Measurements from ENCODE around the gene CHD6.

Gene CHD6

DNA sequence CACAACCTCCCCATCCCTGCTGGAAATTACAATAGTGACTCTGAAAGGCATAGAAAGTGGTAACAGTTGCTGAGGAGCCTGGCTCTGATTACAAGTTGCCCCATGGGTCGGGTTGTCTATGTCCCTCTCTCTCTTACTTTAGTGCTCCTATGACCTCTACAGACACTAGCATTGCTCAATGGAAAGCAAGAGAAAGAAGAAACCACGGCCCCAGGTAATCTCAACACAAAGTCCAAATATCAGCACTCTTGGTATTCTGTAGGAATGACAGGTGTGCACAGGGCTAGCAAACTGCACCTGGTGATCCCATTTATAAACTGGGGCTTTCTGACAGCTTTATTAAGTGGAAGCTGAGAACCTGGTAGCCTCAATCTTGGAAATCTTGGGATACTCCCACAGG lies 171.2 kb downstream of the CHD6 start:
- Histone ChIP-seq H3K9ac (ENCODE audit: low read length in 2 of 2) (no peak overlapping the region), H3K4me1 (ENCODE audit: control insufficient read depth, insufficient read depth, low read length) (no peaks in the 10 kb centered on the region), H3K9me3 (ENCODE audit: control insufficient read depth in 2 of 2, low read length in 2 of 2) (no peaks in the 10 kb centered on the region), H3K27ac (ENCODE audit: low read length) (no peak overlapping the region), H3K4me3 (ENCODE audit: low read length in 2 of 2) (no peak overlapping the region), H3K27me3 (ENCODE audit: control insufficient read depth in 1 of 2, insufficient read depth in 2 of 2, low read length in 2 of 2) (no peaks in the 10 kb centered on the region), H3K36me3 (ENCODE audit: control insufficient read depth in 2 of 2, insufficient read depth in 2 of 2, low read length in 2 of 2) (peaks cover 66 to 73% of the 10 kb centered on the region in 2 donors)

DNA sequence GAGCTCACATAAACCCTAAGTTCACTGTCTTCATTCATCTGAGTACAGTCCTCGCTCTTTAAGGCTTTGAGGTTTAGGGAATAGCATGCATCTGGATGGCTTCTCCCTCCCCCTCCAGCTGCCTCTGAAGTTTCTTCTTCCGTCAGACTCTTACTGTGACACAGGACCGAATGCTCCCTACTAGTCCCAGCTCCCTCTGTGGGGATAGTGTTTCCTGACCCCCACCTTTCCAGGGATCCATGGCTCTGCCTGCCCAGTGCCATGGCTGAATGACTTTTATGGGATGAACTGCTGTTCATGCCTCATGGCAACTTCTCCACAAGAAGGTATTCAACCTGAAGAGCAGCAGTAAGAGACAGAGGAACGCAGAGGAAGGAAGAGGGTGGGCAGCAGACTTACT lies 171.7 kb downstream of the CHD6 start:
- no peak overlapping the region for H3K27ac ChIP-seq (ENCODE audit: low read length)
- H3K36me3 ChIP-seq (ENCODE audit: control insufficient read depth in 2 of 2, insufficient read depth in 2 of 2, low read length in 2 of 2): peaks cover 60 to 68% of the 10 kb centered on the region in 2 donors

DNA sequence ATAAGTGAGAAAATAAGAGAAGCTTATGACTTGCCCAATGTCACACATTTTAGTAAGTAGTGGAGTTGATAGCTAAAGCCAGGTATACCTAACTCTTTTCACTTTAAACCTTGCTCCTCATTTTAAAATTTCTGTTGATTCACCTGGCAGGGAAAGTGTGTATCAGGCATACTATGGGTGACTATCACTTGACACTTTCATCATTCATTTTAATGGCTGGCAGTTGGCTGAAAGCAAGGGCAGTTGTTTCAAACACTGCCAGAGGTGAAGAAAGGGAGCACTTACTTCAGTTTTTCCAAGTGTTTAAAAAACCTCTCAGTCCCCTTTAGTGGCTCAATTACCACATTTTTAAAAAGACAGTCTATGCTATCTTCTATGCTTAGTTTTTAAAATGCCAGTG lies 173.4 kb downstream of the CHD6 start:
- H3K27ac ChIP-seq (ENCODE audit: low read length): no peak overlapping the region
- no peak overlapping the region for H3K4me3 ChIP-seq (ENCODE audit: low read length in 2 of 2)
- H3K9me3 ChIP-seq (ENCODE audit: control insufficient read depth in 2 of 2, low read length in 2 of 2): no peaks in the 10 kb centered on the region
- H3K9ac ChIP-seq (ENCODE audit: low read length in 2 of 2): no peak overlapping the region
- no peaks in the 10 kb centered on the region for H3K27me3 ChIP-seq (ENCODE audit: control insufficient read depth in 1 of 2, insufficient read depth in 2 of 2, low read length in 2 of 2)
- H3K36me3 ChIP-seq (ENCODE audit: control insufficient read depth in 2 of 2, insufficient read depth in 2 of 2, low read length in 2 of 2): peaks cover 51 to 66% of the 10 kb centered on the region in 2 donors
- H3K4me1 ChIP-seq (ENCODE audit: control insufficient read depth, insufficient read depth, low read length): no peaks in the 10 kb centered on the region

More for the DNA sequence above, 171.7 kb downstream of the CHD6 start:
- Histone ChIP-seq H3K4me3 (ENCODE audit: low read length in 2 of 2) (no peak overlapping the region), H3K4me1 (ENCODE audit: control insufficient read depth, insufficient read depth, low read length) (no peaks in the 10 kb centered on the region), H3K27me3 (ENCODE audit: control insufficient read depth in 1 of 2, insufficient read depth in 2 of 2, low read length in 2 of 2) (no peaks in the 10 kb centered on the region), H3K9ac (ENCODE audit: low read length in 2 of 2) (no peak overlapping the region), H3K9me3 (ENCODE audit: control insufficient read depth in 2 of 2, low read length in 2 of 2) (no peaks in the 10 kb centered on the region)

DNA sequence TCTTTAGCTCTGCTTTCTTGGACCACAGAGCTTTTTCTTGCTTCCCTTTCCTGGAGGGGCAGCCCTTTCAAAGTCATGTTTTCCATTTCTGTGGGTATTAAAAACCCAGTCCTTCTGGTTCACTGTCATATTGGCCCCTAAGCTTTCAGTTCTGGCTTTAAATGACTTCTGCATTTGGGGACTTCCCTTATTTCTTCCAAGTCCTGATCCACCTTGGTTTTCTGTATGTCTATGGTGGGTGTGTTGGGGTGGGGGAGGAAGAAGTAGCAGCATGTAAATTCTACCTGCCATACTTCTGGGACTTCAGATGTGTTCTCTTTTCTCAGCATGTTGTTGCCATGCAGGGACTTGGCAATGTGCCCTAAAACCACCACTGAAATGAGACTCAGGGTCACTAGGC lies 174.5 kb downstream of the CHD6 start:
- H3K9me3 ChIP-seq (ENCODE audit: control insufficient read depth in 2 of 2, low read length in 2 of 2): no peaks in the 10 kb centered on the region
- H3K36me3 ChIP-seq (ENCODE audit: control insufficient read depth in 2 of 2, insufficient read depth in 2 of 2, low read length in 2 of 2): peaks cover 55 to 65% of the 10 kb centered on the region in 2 donors

DNA sequence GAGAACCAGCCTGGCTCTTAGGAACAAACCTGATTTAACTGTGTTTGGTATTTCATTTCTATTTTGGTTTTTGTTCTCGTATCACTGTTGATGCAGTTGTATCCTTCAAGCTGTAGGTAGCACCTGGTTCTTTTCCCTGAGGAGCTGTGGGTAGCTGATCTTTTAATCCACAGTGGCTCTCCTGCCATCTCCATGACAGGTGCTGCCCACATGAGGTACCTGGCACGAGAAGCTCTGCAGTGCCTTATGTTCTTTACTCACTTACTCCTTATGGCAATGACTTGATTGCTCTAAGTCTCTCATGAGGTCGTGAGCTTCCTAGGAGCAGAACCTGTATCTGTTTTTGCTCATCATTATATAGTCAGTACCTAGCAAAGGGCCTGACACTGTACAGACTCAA lies 177.3 kb downstream of the CHD6 start:
- no peak overlapping the region for H3K9ac ChIP-seq (ENCODE audit: low read length in 2 of 2)
- no peak overlapping the region for H3K27ac ChIP-seq (ENCODE audit: low read length)
- H3K4me3 ChIP-seq (ENCODE audit: low read length in 2 of 2): no peak overlapping the region

More for the DNA sequence above, 174.5 kb downstream of the CHD6 start:
- no peaks in the 10 kb centered on the region for H3K4me1 ChIP-seq (ENCODE audit: control insufficient read depth, insufficient read depth, low read length)
- no peaks in the 10 kb centered on the region for H3K27me3 ChIP-seq (ENCODE audit: control insufficient read depth in 1 of 2, insufficient read depth in 2 of 2, low read length in 2 of 2)
- no peak overlapping the region for H3K4me3 ChIP-seq (ENCODE audit: low read length in 2 of 2)
- H3K9ac ChIP-seq (ENCODE audit: low read length in 2 of 2): no peak overlapping the region
- no peak overlapping the region for H3K27ac ChIP-seq (ENCODE audit: low read length)

DNA sequence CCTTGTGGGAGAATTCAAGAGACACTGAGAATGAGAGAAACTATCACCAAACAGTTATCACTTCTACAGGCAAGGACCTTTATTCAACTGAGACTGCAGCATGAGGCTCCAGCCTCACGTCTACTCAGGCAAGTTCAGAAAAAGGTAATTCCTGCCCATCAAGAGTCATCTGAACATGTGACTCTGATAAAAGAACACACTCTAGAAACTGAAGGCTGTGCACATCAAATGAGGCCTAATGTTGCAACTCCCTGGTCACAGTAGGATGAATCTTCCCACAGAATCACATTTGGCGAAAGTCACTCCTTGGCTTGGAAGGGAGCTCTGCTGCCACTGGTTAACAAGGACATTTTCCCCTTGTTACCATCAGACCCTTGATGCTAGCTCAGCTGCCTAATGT lies 180.3 kb downstream of the CHD6 start:
- no peak overlapping the region for H3K27ac ChIP-seq (ENCODE audit: low read length)
- H3K4me1 ChIP-seq (ENCODE audit: control insufficient read depth, insufficient read depth, low read length): no peaks in the 10 kb centered on the region
- no peak overlapping the region for H3K9ac ChIP-seq (ENCODE audit: low read length in 2 of 2)
- H3K27me3 ChIP-seq (ENCODE audit: control insufficient read depth in 1 of 2, insufficient read depth in 2 of 2, low read length in 2 of 2): no peaks in the 10 kb centered on the region
- no peaks in the 10 kb centered on the region for H3K9me3 ChIP-seq (ENCODE audit: control insufficient read depth in 2 of 2, low read length in 2 of 2)
- no peak overlapping the region for H3K4me3 ChIP-seq (ENCODE audit: low read length in 2 of 2)
- H3K36me3 ChIP-seq (ENCODE audit: control insufficient read depth in 2 of 2, insufficient read depth in 2 of 2, low read length in 2 of 2): peaks cover 27 to 44% of the 10 kb centered on the region in 2 donors

More for the DNA sequence above, 177.3 kb downstream of the CHD6 start:
- Histone ChIP-seq H3K9me3 (ENCODE audit: control insufficient read depth in 2 of 2, low read length in 2 of 2) (no peaks in the 10 kb centered on the region), H3K36me3 (ENCODE audit: control insufficient read depth in 2 of 2, insufficient read depth in 2 of 2, low read length in 2 of 2) (peaks cover 44 to 60% of the 10 kb centered on the region in 2 donors), H3K27me3 (ENCODE audit: control insufficient read depth in 1 of 2, insufficient read depth in 2 of 2, low read length in 2 of 2) (no peaks in the 10 kb centered on the region), H3K4me1 (ENCODE audit: control insufficient read depth, insufficient read depth, low read length) (no peaks in the 10 kb centered on the region)

DNA sequence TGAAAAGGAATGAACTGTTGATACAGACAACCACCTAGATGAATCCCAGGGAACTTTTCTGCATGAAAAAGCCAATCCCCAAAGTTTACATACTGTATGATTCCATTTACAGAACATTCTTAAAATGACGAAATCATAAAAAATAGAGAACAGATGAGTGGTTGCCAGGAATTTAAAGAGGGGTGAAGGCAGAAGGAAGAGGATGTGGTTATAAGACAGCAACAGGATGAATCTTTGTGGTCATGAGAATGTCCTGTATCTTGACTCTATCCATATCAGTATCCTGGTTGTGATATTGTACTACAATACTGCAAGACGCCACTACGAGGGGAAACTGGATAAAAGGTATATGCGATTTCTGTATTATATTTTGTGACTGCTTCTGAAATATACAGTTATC lies 181.5 kb downstream of the CHD6 start:
- Histone ChIP-seq H3K27me3 (ENCODE audit: control insufficient read depth in 1 of 2, insufficient read depth in 2 of 2, low read length in 2 of 2) (no peaks in the 10 kb centered on the region), H3K9ac (ENCODE audit: low read length in 2 of 2) (no peak overlapping the region), H3K27ac (ENCODE audit: low read length) (no peak overlapping the region), H3K9me3 (ENCODE audit: control insufficient read depth in 2 of 2, low read length in 2 of 2) (no peaks in the 10 kb centered on the region), H3K36me3 (ENCODE audit: control insufficient read depth in 2 of 2, insufficient read depth in 2 of 2, low read length in 2 of 2) (peaks cover 24 to 41% of the 10 kb centered on the region in 2 donors), H3K4me1 (ENCODE audit: control insufficient read depth, insufficient read depth, low read length) (no peaks in the 10 kb centered on the region), H3K4me3 (ENCODE audit: low read length in 2 of 2) (no peak overlapping the region)

DNA sequence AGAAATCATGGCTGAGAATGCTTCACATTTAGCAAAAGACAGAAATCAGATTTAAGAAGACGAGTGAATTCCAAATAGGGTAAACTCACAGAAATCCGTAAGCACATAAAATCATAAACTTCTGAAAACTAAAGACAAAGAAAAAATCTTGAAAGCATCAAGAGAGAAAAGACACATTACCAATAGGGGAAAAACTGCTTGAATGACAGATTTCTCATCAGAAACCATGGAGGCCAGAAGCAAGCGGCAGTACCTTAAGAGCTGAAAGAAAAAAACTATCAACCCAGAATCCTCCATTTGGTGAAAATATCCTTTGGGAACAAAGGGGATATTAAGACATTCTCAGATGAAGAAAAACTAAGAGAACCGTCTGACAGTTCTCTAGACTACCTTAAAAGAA lies 185.0 kb downstream of the CHD6 start:
- no peaks in the 10 kb centered on the region for H3K4me1 ChIP-seq (ENCODE audit: control insufficient read depth, insufficient read depth, low read length)
- no peaks in the 10 kb centered on the region for H3K9me3 ChIP-seq (ENCODE audit: control insufficient read depth in 2 of 2, low read length in 2 of 2)
- H3K27me3 ChIP-seq (ENCODE audit: control insufficient read depth in 1 of 2, insufficient read depth in 2 of 2, low read length in 2 of 2): no peaks in the 10 kb centered on the region
- H3K4me3 ChIP-seq (ENCODE audit: low read length in 2 of 2): no peak overlapping the region
- H3K36me3 ChIP-seq (ENCODE audit: control insufficient read depth in 2 of 2, insufficient read depth in 2 of 2, low read length in 2 of 2): peaks cover 26 to 31% of the 10 kb centered on the region in 2 donors
- H3K9ac ChIP-seq (ENCODE audit: low read length in 2 of 2): no peak overlapping the region
- no peak overlapping the region for H3K27ac ChIP-seq (ENCODE audit: low read length)

DNA sequence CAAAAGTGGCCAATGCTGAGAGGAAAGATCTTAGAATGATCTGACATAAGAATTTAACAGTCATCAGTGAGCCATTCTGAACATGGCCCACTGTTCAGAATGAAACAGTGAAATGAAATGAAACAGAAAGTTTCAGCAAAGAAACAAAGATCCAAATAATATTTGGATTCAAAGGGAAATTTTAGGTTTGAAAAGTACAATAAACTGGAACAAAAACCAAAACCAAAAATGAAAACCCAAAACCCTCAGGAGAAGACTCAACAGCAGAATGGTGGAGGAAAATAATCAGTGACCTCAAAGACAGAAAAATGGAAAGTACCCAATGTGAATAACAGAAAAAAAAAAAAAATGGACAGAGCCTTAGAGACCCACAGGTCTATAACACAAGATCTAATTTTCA lies 185.4 kb downstream of the CHD6 start:
- H3K27ac ChIP-seq (ENCODE audit: low read length): no peak overlapping the region
- H3K4me3 ChIP-seq (ENCODE audit: low read length in 2 of 2): no peak overlapping the region
- no peaks in the 10 kb centered on the region for H3K4me1 ChIP-seq (ENCODE audit: control insufficient read depth, insufficient read depth, low read length)
- H3K9ac ChIP-seq (ENCODE audit: low read length in 2 of 2): no peak overlapping the region
- no peaks in the 10 kb centered on the region for H3K27me3 ChIP-seq (ENCODE audit: control insufficient read depth in 1 of 2, insufficient read depth in 2 of 2, low read length in 2 of 2)
- H3K9me3 ChIP-seq (ENCODE audit: control insufficient read depth in 2 of 2, low read length in 2 of 2): no peaks in the 10 kb centered on the region
- H3K36me3 ChIP-seq (ENCODE audit: control insufficient read depth in 2 of 2, insufficient read depth in 2 of 2, low read length in 2 of 2): peaks cover 27 to 32% of the 10 kb centered on the region in 2 donors

DNA sequence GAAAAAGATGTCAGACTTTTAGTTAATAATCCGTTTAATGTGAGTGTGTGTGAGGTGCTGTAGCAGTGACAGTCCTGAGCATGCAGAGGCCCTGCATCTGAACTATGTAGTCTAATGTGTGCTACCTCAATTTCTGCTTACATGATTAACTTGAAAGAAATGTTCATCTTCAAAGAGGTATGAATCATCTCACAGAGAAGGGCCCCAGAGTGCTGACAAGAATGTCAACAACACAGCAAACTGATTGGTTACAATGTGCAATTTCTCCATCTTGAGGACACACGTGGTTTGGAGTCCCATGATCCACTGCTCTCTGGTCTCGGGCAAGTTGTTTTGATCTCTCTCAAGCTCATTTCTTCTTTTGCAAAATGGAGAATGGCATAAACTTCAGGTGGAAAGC lies 189.9 kb downstream of the CHD6 start:
- Histone ChIP-seq H3K36me3 (ENCODE audit: control insufficient read depth in 2 of 2, insufficient read depth in 2 of 2, low read length in 2 of 2) (peaks cover 30 to 42% of the 10 kb centered on the region in 2 donors), H3K27ac (ENCODE audit: low read length) (no peak overlapping the region), H3K9ac (ENCODE audit: low read length in 2 of 2) (no peak overlapping the region), H3K27me3 (ENCODE audit: control insufficient read depth in 1 of 2, insufficient read depth in 2 of 2, low read length in 2 of 2) (no peaks in the 10 kb centered on the region), H3K9me3 (ENCODE audit: control insufficient read depth in 2 of 2, low read length in 2 of 2) (no peaks in the 10 kb centered on the region), H3K4me1 (ENCODE audit: control insufficient read depth, insufficient read depth, low read length) (no peaks in the 10 kb centered on the region), H3K4me3 (ENCODE audit: low read length in 2 of 2) (no peak overlapping the region)

DNA sequence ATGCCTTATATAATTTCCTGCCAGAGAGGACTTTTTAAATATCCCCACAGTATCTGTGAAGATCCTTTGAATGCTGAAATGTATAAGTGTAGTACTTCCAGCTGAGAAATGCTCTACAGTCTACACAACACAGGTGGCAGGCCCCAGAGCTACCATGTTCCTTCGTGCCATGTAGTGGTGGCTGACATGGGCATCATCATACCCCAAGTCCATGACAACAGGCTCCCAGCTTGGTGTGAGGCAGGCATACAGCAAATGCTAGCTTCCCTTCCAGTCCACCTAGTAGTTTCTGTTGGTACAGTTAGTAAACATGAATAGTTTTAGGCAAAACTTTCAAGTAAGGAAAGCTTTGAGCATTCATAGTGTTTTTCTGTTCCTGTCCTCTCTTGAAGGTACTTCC lies 190.3 kb downstream of the CHD6 start:
- Histone ChIP-seq H3K27ac (ENCODE audit: low read length) (no peak overlapping the region), H3K9ac (ENCODE audit: low read length in 2 of 2) (no peak overlapping the region), H3K36me3 (ENCODE audit: control insufficient read depth in 2 of 2, insufficient read depth in 2 of 2, low read length in 2 of 2) (peaks cover 33 to 46% of the 10 kb centered on the region in 2 donors), H3K27me3 (ENCODE audit: control insufficient read depth in 1 of 2, insufficient read depth in 2 of 2, low read length in 2 of 2) (no peaks in the 10 kb centered on the region), H3K4me3 (ENCODE audit: low read length in 2 of 2) (no peak overlapping the region), H3K9me3 (ENCODE audit: control insufficient read depth in 2 of 2, low read length in 2 of 2) (no peaks in the 10 kb centered on the region), H3K4me1 (ENCODE audit: control insufficient read depth, insufficient read depth, low read length) (no peaks in the 10 kb centered on the region)
